GM23338 (cell line): ENCODE results near the gene DLEU7. TPM values are rescaled to one million over a fixed set of nuclear protein-coding genes. Genes with fewer than 3 reads are reported as not detected.

Experiments used
- ATAC-seq: fragments of 200-7000 bp; cut with Tn5 transposase; 3 replicates; pipeline ENCODE4 v1.9.1; 2020
- DNase-seq: peaks from one replicate; pipeline ENCODE4 v3.0.0-alpha.2; 2015; ENCODE audit warnings: low spot score
- H2AFZ ChIP-seq: fragments of 200-600 bp; sonication (generic); 2 replicates; pipeline ENCODE4 v1.8.0; 2016; ENCODE audit warnings: antibody characterized with exemption, mild to moderate bottlenecking, moderate library complexity
- H3F3A ChIP-seq: fragments of 200-600 bp; sonication (generic); replicated peaks from 2 replicates; pipeline ENCODE4 v1.8.0; 2017; ENCODE audit warnings: antibody characterized with exemption, mixed run types, low read depth
- H3K27ac ChIP-seq: fragments of 200-600 bp; sonication (generic); 2 replicates; pipeline ENCODE4 v1.6.1; 2016; ENCODE audit warnings: low read depth
- H3K27me3 ChIP-seq: fragments of 200-600 bp; sonication (generic); 2 replicates; pipeline ENCODE4 v1.8.0; 2016; ENCODE audit warnings: mild to moderate bottlenecking, mixed run types, moderate library complexity; ENCODE audit not compliant: insufficient read depth
- H3K36me3 ChIP-seq: fragments of 200-600 bp; sonication (generic); 2 replicates; pipeline ENCODE4 v1.8.0; 2016; ENCODE audit warnings: mild to moderate bottlenecking; ENCODE audit not compliant: insufficient read depth
- H3K4me1 ChIP-seq: fragments of 200-600 bp; sonication (generic); 2 replicates; pipeline ENCODE4 v1.8.0; 2016; ENCODE audit warnings: mild to moderate bottlenecking, moderate library complexity; ENCODE audit not compliant: insufficient read depth
- H3K4me2 ChIP-seq: fragments of 200-600 bp; sonication (generic); 2 replicates; pipeline ENCODE4 v1.7.1; 2017; ENCODE audit warnings: mixed run types
- H3K4me3 ChIP-seq: fragments of 200-600 bp; sonication (generic); 2 replicates; pipeline ENCODE4 v1.6.1; 2016; ENCODE audit warnings: mixed run types
- H3K79me2 ChIP-seq: fragments of 200-600 bp; sonication (generic); replicated peaks from 2 replicates; pipeline ENCODE4 v1.8.0; 2017; ENCODE audit warnings: mild to moderate bottlenecking; ENCODE audit not compliant: insufficient read depth
- H3K9me2 ChIP-seq: fragments of 200-600 bp; sonication (generic); 2 replicates; pipeline ENCODE4 v1.8.0; 2017; ENCODE audit not compliant: insufficient read depth
- H4K20me1 ChIP-seq: fragments of 200-600 bp; sonication (generic); replicated peaks from 2 replicates; pipeline ENCODE4 v1.8.0; 2017; ENCODE audit warnings: mild to moderate bottlenecking; ENCODE audit not compliant: insufficient read depth
- H3K27ac Mint-ChIP-seq: 2 replicates; pipeline ENCODE4 v1.8.0; 2020; ENCODE audit warnings: inconsistent platforms, mild to moderate bottlenecking, moderate library complexity, mixed read lengths
- H3K27me3 Mint-ChIP-seq: 3 replicates; pipeline ENCODE4 v1.8.0; 2022; ENCODE audit warnings: low read depth, mild to moderate bottlenecking, moderate library complexity, mixed read lengths, inconsistent platforms; ENCODE audit not compliant: insufficient read depth, poor library complexity
- H3K36me3 Mint-ChIP-seq: 3 replicates; pipeline ENCODE4 v1.8.0; 2021; ENCODE audit warnings: low read depth, mild to moderate bottlenecking, inconsistent platforms, moderate library complexity, mixed read lengths
- H3K4me1 Mint-ChIP-seq: 3 replicates; pipeline ENCODE4 v1.8.0; 2020; ENCODE audit warnings: mild to moderate bottlenecking, inconsistent platforms, mixed read lengths
- H3K4me3 Mint-ChIP-seq: 3 replicates; pipeline ENCODE4 v1.8.0; 2021; ENCODE audit warnings: moderate library complexity, mild to moderate bottlenecking, inconsistent platforms, mixed read lengths
- H3K9me3 Mint-ChIP-seq: 3 replicates; pipeline ENCODE4 v1.8.0; 2020; ENCODE audit warnings: moderate library complexity, mild to moderate bottlenecking, inconsistent platforms, mixed read lengths
- CREB1 ChIP-seq: fragments of 250-450 bp; sonication (Bioruptor Pico); IDR thresholded peaks from 2 replicates; pipeline ENCODE4 v1.5.0; 2020; ENCODE audit warnings: low read depth, mild to moderate bottlenecking, moderate library complexity
- CTCF ChIP-seq, 2 experiments: fragments of 200-600 bp in 1 of 2; sonication (generic) in 1 of 2; conservative IDR thresholded peaks; 2 replicates each; pipeline versions ENCODE4 v1.5.1 to v1.6.1; 2016 to 2017; ENCODE audit warnings: antibody characterized with exemption in 2 of 2, low read depth in 2 of 2, mild to moderate bottlenecking in 2 of 2, moderate library complexity in 1 of 2
- NANOG ChIP-seq: IDR thresholded peaks from 2 replicates; pipeline ENCODE4 v1.6.1; 2016; ENCODE audit warnings: antibody characterized with exemption, borderline replicate concordance
- REST ChIP-seq: IDR thresholded peaks from one replicate; pipeline ENCODE4 v1.6.1; 2018; ENCODE audit warnings: antibody characterized with exemption; ENCODE audit not compliant: unreplicated experiment
- ZNF114 ChIP-seq: fragments of 250-450 bp; sonication (Bioruptor Pico); IDR thresholded peaks from 2 replicates; pipeline ENCODE4 v1.5.0; 2020; ENCODE audit warnings: mild to moderate bottlenecking, moderate library complexity
- ZNF462 ChIP-seq: fragments of 250-450 bp; sonication (Bioruptor Pico); IDR thresholded peaks from 2 replicates; pipeline ENCODE4 v1.5.0; 2020; ENCODE audit warnings: mild to moderate bottlenecking, moderate library complexity
- polyA plus RNA-seq: library from polyadenylated mRNA; unstranded; fragments of >200 nt; fragmentation: Nextera tagmentation; extraction: Ambion mirVana; gene quantifications from 2 replicates; pipeline ENCODE4 v1.2.1, GENCODE V29; 2016
- total RNA-seq: library from RNA; depleted of rRNA; stranded (reverse); fragments of >200 nt; shearing (Covaris generic); gene quantifications from 2 replicates; pipeline ENCODE4 v1.2.3, GENCODE V29; 2014

DLEU7 gene
- total and polyA plus RNA-seq, 2 experiments from 2014 or later: 8.7 to 11.6 TPM

GRCh38 chr13:50794226-50794625 is 49.3 kb downstream of the DLEU7 start:
- H3K36me3 Mint-ChIP-seq: no peaks in the 10 kb centered on the region
- TF ChIP-seq NANOG: no peak
- no peak for TF ChIP-seq CTCF (conservative IDR thresholded peaks at IDR 0.05; ENCODE audit: low read depth in 2 of 2)
- no peak for TF ChIP-seq REST
- TF ChIP-seq CREB1 (CRISPR knock-in tag): no peak
- TF ChIP-seq ZNF114 (CRISPR knock-in tag): no peak
- no peak for TF ChIP-seq ZNF462 (CRISPR knock-in tag)
- no peaks in the 10 kb centered on the region for H3K9me3 Mint-ChIP-seq
- DNase-seq (no peak), ATAC-seq (no peak)
- H3K9me2 ChIP-seq: no peaks in the 10 kb centered on the region
- H3K4me3 ChIP-seq: no peak overlapping the region
- no peak overlapping the region for H3K4me3 Mint-ChIP-seq
- H3K79me2 ChIP-seq: no peaks in the 10 kb centered on the region
- H4K20me1 ChIP-seq: no peaks in the 10 kb centered on the region
- no peaks in the 10 kb centered on the region for H3F3A ChIP-seq
- H3K36me3 ChIP-seq: no peaks in the 10 kb centered on the region
- no peak overlapping the region for H3K27ac ChIP-seq
- H3K27me3 ChIP-seq: no peaks in the 10 kb centered on the region
- no peaks in the 10 kb centered on the region for H3K4me1 Mint-ChIP-seq
- H3K4me1 ChIP-seq: no peaks in the 10 kb centered on the region
- H3K27me3 Mint-ChIP-seq: peaks cover 7% of the 10 kb centered on the region
- no peak overlapping the region for H3K4me2 ChIP-seq
- H2AFZ ChIP-seq: no peak overlapping the region
- no peak overlapping the region for H3K27ac Mint-ChIP-seq
